ENCODE data around the gene AFF1.

DNA sequence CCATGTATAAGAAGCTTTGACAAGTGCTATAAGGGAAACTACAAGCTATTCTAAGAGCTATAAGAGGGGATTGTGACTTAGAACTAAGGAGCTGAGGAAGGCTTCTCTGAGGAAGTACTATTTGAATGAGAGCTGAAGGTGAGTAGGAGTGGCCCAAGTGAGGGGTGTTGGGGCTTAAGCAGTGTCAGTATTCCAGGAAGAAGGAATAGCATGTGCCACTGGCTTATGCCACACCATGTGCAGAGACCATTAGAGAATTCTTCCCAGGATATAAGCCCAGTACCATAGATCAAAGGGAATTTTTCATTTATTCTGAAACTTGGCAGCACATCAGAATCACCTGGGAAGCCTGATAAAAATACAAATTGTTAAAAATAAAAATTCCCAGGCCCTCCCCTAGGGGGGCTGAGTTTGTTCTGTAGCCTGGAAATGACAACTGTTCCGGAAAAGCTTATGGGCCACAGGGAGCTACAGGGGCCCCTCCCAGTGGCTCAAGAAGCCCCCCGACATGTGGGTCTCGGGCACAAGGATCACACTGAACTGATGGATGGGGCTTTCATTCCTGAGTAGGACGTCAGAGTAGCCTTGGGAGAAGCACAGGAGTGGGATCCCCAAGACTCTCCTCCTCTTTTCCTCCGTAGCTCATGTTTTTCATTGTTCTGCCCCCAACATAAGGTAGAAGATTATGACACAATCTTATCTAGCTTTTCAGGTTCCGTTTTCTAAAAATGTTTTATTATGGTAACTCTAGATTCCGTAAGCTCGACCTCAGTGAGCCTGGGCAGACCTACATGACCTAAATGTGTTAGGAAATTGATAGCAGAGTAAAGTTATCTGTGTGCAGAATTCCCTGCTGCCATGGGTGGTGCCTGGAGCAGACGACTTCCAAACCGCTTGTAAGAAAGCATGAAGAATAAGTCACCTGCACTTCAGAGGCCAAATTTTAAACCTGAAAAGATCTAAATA, 119.3 kb downstream of the AFF1 start:
- TF ChIP-seq, protein P1, sequence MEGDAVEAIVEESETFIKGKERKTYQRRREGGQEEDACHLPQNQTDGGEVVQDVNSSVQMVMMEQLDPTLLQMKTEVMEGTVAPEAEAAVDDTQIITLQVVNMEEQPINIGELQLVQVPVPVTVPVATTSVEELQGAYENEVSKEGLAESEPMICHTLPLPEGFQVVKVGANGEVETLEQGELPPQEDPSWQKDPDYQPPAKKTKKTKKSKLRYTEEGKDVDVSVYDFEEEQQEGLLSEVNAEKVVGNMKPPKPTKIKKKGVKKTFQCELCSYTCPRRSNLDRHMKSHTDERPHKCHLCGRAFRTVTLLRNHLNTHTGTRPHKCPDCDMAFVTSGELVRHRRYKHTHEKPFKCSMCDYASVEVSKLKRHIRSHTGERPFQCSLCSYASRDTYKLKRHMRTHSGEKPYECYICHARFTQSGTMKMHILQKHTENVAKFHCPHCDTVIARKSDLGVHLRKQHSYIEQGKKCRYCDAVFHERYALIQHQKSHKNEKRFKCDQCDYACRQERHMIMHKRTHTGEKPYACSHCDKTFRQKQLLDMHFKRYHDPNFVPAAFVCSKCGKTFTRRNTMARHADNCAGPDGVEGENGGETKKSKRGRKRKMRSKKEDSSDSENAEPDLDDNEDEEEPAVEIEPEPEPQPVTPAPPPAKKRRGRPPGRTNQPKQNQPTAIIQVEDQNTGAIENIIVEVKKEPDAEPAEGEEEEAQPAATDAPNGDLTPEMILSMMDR (conservative IDR thresholded peaks at IDR 0.05): no peak
- no peak for TF ChIP-seq EZH2 (IDR thresholded peaks at IDR 0.05; ENCODE audit: low read depth)
